DOHH2 (cell line): ENCODE measurements around the gene PDE6G.

Source experiments
- H3F3A ChIP-seq: fragments of 200-600 bp; sonication (generic), shearing (Covaris generic); 2 replicates; pipeline ENCODE4 v1.6.0; 2016; ENCODE audit warnings: antibody characterized with exemption, mild to moderate bottlenecking; ENCODE audit not compliant: control insufficient read depth, insufficient read depth
- H3K27ac ChIP-seq: fragments of 200-600 bp; sonication (generic); 2 replicates; pipeline ENCODE4 v1.5.1; 2014; ENCODE audit warnings: low read depth, mild to moderate bottlenecking, low read length, moderate library complexity
- H3K27me3 ChIP-seq: fragments of 200-600 bp; sonication (generic); 2 replicates; pipeline ENCODE4 v1.6.1; 2014; ENCODE audit warnings: mild to moderate bottlenecking, low read length, mixed read lengths; ENCODE audit not compliant: control insufficient read depth
- H3K36me3 ChIP-seq: fragments of 200-600 bp; sonication (generic); 2 replicates; pipeline ENCODE4 v1.6.1; 2014; ENCODE audit warnings: mild to moderate bottlenecking, low read length, moderate library complexity, mixed read lengths; ENCODE audit not compliant: control insufficient read depth
- H3K4me1 ChIP-seq: fragments of 200-600 bp; sonication (generic); 2 replicates; pipeline ENCODE4 v1.6.1; 2014; ENCODE audit warnings: mild to moderate bottlenecking, low read length, mixed read lengths; ENCODE audit not compliant: control insufficient read depth
- H3K4me2 ChIP-seq: fragments of 200-600 bp; sonication (generic); 2 replicates; pipeline ENCODE4 v1.6.0; 2014; ENCODE audit warnings: mild to moderate bottlenecking, low read length, moderate library complexity
- H3K4me3 ChIP-seq: fragments of 200-600 bp; sonication (generic); 2 replicates; pipeline ENCODE4 v1.5.1; 2014; ENCODE audit warnings: mild to moderate bottlenecking, low read length, mixed read lengths
- H3K79me2 ChIP-seq: fragments of 200-600 bp; sonication (generic); 2 replicates; pipeline ENCODE4 v1.6.1; 2014; ENCODE audit warnings: mild to moderate bottlenecking, low read length, mixed read lengths; ENCODE audit not compliant: control insufficient read depth
- H3K9me2 ChIP-seq: fragments of 200-600 bp; sonication (generic); replicated peaks from 2 replicates; pipeline ENCODE4 v1.6.1; 2014; ENCODE audit warnings: mild to moderate bottlenecking, low read length, mixed read lengths; ENCODE audit not compliant: control insufficient read depth
- H3K9me3 ChIP-seq: fragments of 200-600 bp; sonication (generic); 2 replicates; pipeline ENCODE4 v1.6.1; 2014; ENCODE audit warnings: antibody characterized with exemption, low read length, mixed read lengths; ENCODE audit not compliant: control insufficient read depth, insufficient read depth
- H4K20me1 ChIP-seq: fragments of 200-600 bp; sonication (generic); 2 replicates; pipeline ENCODE4 v1.6.0; 2014; ENCODE audit warnings: low read depth, mild to moderate bottlenecking, antibody characterized with exemption, low read length, moderate library complexity; ENCODE audit not compliant: control insufficient read depth, insufficient read depth
- CTCF ChIP-seq: fragments of 200-600 bp; sonication (generic); IDR thresholded peaks from one replicate; pipeline ENCODE4 v1.5.1; 2014; ENCODE audit warnings: antibody characterized with exemption, mild to moderate bottlenecking, low read depth, low read length; ENCODE audit not compliant: poor library complexity, severe bottlenecking
- EZH2phosphoT487 ChIP-seq: fragments of 200-600 bp; sonication (generic); IDR thresholded peaks from 2 replicates; pipeline ENCODE4 v1.6.1; 2017; ENCODE audit warnings: borderline replicate concordance, mild to moderate bottlenecking, antibody characterized with exemption, low read length, moderate library complexity, mixed read lengths

The PDE6G gene

GRCh38 chr17:81672504-81672903 is 16.2 kb upstream of the PDE6G start:
- TF ChIP-seq CTCF = no peak
- Histone ChIP-seq H3K9me3 (no peaks in the 10 kb centered on the region), H3K27ac (no peak overlapping the region), H3K4me2 (no peak overlapping the region), H3K27me3 (no peaks in the 10 kb centered on the region), H3K79me2 (peaks cover 35% of the 10 kb centered on the region), H3K9me2 (no peaks in the 10 kb centered on the region), H4K20me1 (0 out of 2 replicates have a peak, but pooled peaks cover 3% of the 10 kb centered on the region), H3K36me3 (peaks cover 79% of the 10 kb centered on the region), H3K4me3 (no peak overlapping the region), H3K4me1 (peaks cover 11% of the 10 kb centered on the region), H3F3A (peaks cover 9% of the 10 kb centered on the region)

GRCh38 chr17:81667754-81668153 is 11.4 kb upstream of the PDE6G start:
- Histone ChIP-seq H4K20me1 (no peaks in the 10 kb centered on the region), H3K4me2 (peak overlapping the region; percentile 100), H3K27ac (0 out of 2 replicates have a peak overlapping the region, but pooled peaks have one; percentile 79), H3K79me2 (peaks cover 63% of the 10 kb centered on the region), H3K27me3 (no peaks in the 10 kb centered on the region), H3K9me2 (no peaks in the 10 kb centered on the region), H3F3A (peaks cover 10% of the 10 kb centered on the region), H3K4me3 (peak overlapping the region; percentile 97), H3K4me1 (peaks cover 25% of the 10 kb centered on the region), H3K9me3 (no peaks in the 10 kb centered on the region), H3K36me3 (peaks cover 82% of the 10 kb centered on the region)
- peak; percentile 48 for TF ChIP-seq CTCF
- TF ChIP-seq EZH2phosphoT487 = no peak

- Histone ChIP-seq H3K9me3 (no peaks in the 10 kb centered on the region), H3K4me1 (peaks cover 25% of the 10 kb centered on the region), H3K4me3 (peak within 1 kb of the TSS; percentile 97), H3K4me2 (peak within 1 kb of the TSS; percentile 100), H4K20me1 (no peaks in the 10 kb centered on the region), H3K27me3 (no peaks in the 10 kb centered on the region), H3F3A (peaks cover 10% of the 10 kb centered on the region), H3K27ac (peak within 1 kb of the TSS; percentile 79), H3K9me2 (no peaks in the 10 kb centered on the region), H3K36me3 (peaks cover 70% of the 10 kb centered on the region), H3K79me2 (peaks cover 63% of the 10 kb centered on the region)
- no peak for TF ChIP-seq CTCF
- TF ChIP-seq EZH2phosphoT487 = no peak
Measured at GRCh38 chr17:81666342-81667191, 10.2 kb upstream of the PDE6G start, which contains the start of the genes CCDC137 and OXLD1. Gene CCDC137 (plus strand): TSS chr17:81666737. CDS start chr17:81666767, 30 bp downstream. Gene OXLD1 (minus strand): TSS chr17:81666605. CDS start chr17:81666577, 28 bp downstream.
